CD4-positive, alpha-beta T cell (primary cell): Measurements from ENCODE around the gene TIE1. TPM values are rescaled to one million over a fixed set of nuclear protein-coding genes. Genes with fewer than 3 reads are reported as not detected.

Source experiments
- ATAC-seq: fragments of 200-7000 bp; cut with Tn5 transposase; one replicate; pipeline ENCODE4 v1.10.0; 2022; ENCODE audit warnings: mild to moderate bottlenecking; ENCODE audit not compliant: poor library complexity
- CTCF ChIA-PET: fragments of 350-600 bp; sonication (Branson Sonifier 250); formaldehyde crosslinking; loops from one replicate; lab custom pipeline; 2021; ENCODE audit warnings: antibody characterized with exemption, inconsistent platforms; lab: Charles Lee
- POLR2A ChIA-PET: fragments of 350-600 bp; sonication (Branson Sonifier 250); formaldehyde crosslinking; loops from one replicate; lab custom pipeline; 2021; ENCODE audit warnings: antibody characterized with exemption, inconsistent platforms; lab: Charles Lee
- DNase-seq, 14 experiments: peaks; one replicate each; pipeline ENCODE4 v3.0.0-alpha.2; 2013 to 2020; ENCODE audit warnings: mixed read lengths in 2 of 14
- H3K27ac ChIP-seq, 2 donors: one replicate each; pipeline versions ENCODE4 v1.5.1 to v1.7.0; 2013; ENCODE audit warnings: low read length in 2 of 2, low read depth in 1 of 2, mild to moderate bottlenecking in 1 of 2
- H3K27me3 ChIP-seq, 2 experiments: 1 replicate in 1 of 2; 2 replicates in 1 of 2; pipeline versions ENCODE4 v1.6.1 to v1.7.0; 2013; ENCODE audit warnings: low read length in 2 of 2, control low read depth in 1 of 2, mild to moderate bottlenecking in 1 of 2, moderate library complexity in 1 of 2; ENCODE audit not compliant: insufficient read depth in 2 of 2, control insufficient read depth in 1 of 2
- H3K36me3 ChIP-seq: one replicate; pipeline ENCODE4 v1.6.1; 2013; ENCODE audit warnings: low read length, control low read depth; ENCODE audit not compliant: insufficient read depth
- H3K4me1 ChIP-seq: one replicate; pipeline ENCODE4 v1.6.1; 2013; ENCODE audit warnings: low read length, control low read depth; ENCODE audit not compliant: insufficient read depth
- H3K4me3 ChIP-seq: one replicate; pipeline ENCODE4 v1.5.1; 2013; ENCODE audit warnings: mild to moderate bottlenecking, low read length, moderate library complexity
- H3K9me3 ChIP-seq, 2 experiments: 1 replicate in 1 of 2; 2 replicates in 1 of 2; pipeline versions ENCODE4 v1.6.1 to v1.7.0; 2013; ENCODE audit warnings: low read length in 2 of 2, mild to moderate bottlenecking in 2 of 2, control low read depth in 1 of 2, moderate library complexity in 1 of 2; ENCODE audit not compliant: control insufficient read depth in 1 of 2, insufficient read depth in 1 of 2
- H3K27ac Mint-ChIP-seq: one replicate; pipeline ENCODE4 v1.8.0; 2020; ENCODE audit warnings: mixed read lengths
- H3K27me3 Mint-ChIP-seq: one replicate; pipeline ENCODE4 v1.8.0; 2021; ENCODE audit warnings: mixed read lengths
- H3K36me3 Mint-ChIP-seq: one replicate; pipeline ENCODE4 v1.8.0; 2021; ENCODE audit warnings: low read depth, mixed read lengths
- H3K4me1 Mint-ChIP-seq: one replicate; pipeline ENCODE4 v1.8.0; 2021; ENCODE audit warnings: low read depth, mixed read lengths
- H3K4me3 Mint-ChIP-seq: one replicate; pipeline ENCODE4 v1.8.0; 2020; ENCODE audit warnings: mild to moderate bottlenecking, mixed read lengths
- H3K9me3 Mint-ChIP-seq: one replicate; pipeline ENCODE4 v1.8.0; 2020; ENCODE audit warnings: mixed read lengths
- CTCF ChIP-seq: fragments of 200-600 bp; IDR thresholded peaks from one replicate; pipeline ENCODE4 v1.8.0; 2022; ENCODE audit warnings: antibody characterized with exemption, mild to moderate bottlenecking
- intact Hi-C, 2 experiments: fragments of 100-400 bp; cut with DNase I in 1 of 2; cut with micrococcal nuclease in 1 of 2; formaldehyde crosslinking; loops; one replicate each; pipeline versions ENCODE4 v1.15.1 to v1.9.0; 2023 to 2025; cut with DNase I, micrococcal nuclease
- total RNA-seq, 174 experiments: library from RNA in 2 of 174; stranded (reverse) in 2 of 174; gene quantifications; one replicate each; pipeline ENCODE4 v1.2.3 and lab custom pipeline; 2021 to 2026

The TIE1 gene
- total RNA-seq, 2 experiments from 2014 or later: not detected

GRCh38 chr1:43334453-43335205 lies 33.8 kb downstream of the TIE1 start:
- Histone ChIP-seq H3K9me3 (no peaks in the 10 kb centered on the region), H3K27me3 (no peaks in the 10 kb centered on the region), H3K4me3 (no peak overlapping the region), H3K4me1 (no peaks in the 10 kb centered on the region), H3K27ac (no peak overlapping the region), H3K36me3 (no peaks in the 10 kb centered on the region)
- no peak for TF ChIP-seq CTCF
- POLR2A ChIA-PET: no interaction called here
- Mint-ChIP-seq H3K4me1 (peaks cover 13% of the 10 kb centered on the region), H3K36me3 (no peaks in the 10 kb centered on the region), H3K27me3 (no peaks in the 10 kb centered on the region), H3K9me3 (no peaks in the 10 kb centered on the region), H3K4me3 (no peak overlapping the region), H3K27ac (no peak overlapping the region)
- intact Hi-C loops: no loop called here
- ATAC-seq (no peak), DNase-seq (no peak)
- CTCF ChIA-PET: no interaction called here

GRCh38 chr1:43337588-43337987 lies 36.8 kb downstream of the TIE1 start, which contains the start of gene MPL:
Gene MPL, plus strand, starts transcription at chr1:43337818. Its CDS starts 31 bp downstream, at chr1:43337849.
- no peak for DNase-seq
- CTCF ChIA-PET: no interaction called here

GRCh38 chr1:43338001-43338400 lies 37.2 kb downstream of the TIE1 start:
- DNase-seq (no peak), ATAC-seq (no peak)
- H3K4me3 ChIP-seq: no peak overlapping the region
- ChIA-PET CTCF (no interaction called here), POLR2A (interaction anchor here (1.1 kb wide), 1 partner anchor 9 kb away, joined by 3 read pairs; no protein-coding TSS in a partner anchor)
- no peaks in the 10 kb centered on the region for H3K4me1 ChIP-seq
- no peaks in the 10 kb centered on the region for H3K27me3 ChIP-seq
- no peak overlapping the region for H3K27ac ChIP-seq
- intact Hi-C loops: no loop called here
- Mint-ChIP-seq H3K4me1 (no peaks in the 10 kb centered on the region), H3K36me3 (no peaks in the 10 kb centered on the region), H3K4me3 (no peak overlapping the region), H3K9me3 (no peaks in the 10 kb centered on the region), H3K27ac (no peak overlapping the region), H3K27me3 (no peaks in the 10 kb centered on the region)
- H3K9me3 ChIP-seq: no peaks in the 10 kb centered on the region
- H3K36me3 ChIP-seq: no peaks in the 10 kb centered on the region
- TF ChIP-seq CTCF: no peak

More at GRCh38 chr1:43337588-43337987, 36.8 kb downstream of the TIE1 start, which contains the start of gene MPL:
- POLR2A ChIA-PET: interaction anchor here (1.1 kb wide), 1 partner anchor 10 kb away, joined by 3 read pairs; no protein-coding TSS in a partner anchor
- Histone ChIP-seq H3K4me3 (no peak within 1 kb of the TSS), H3K9me3 (no peaks in the 10 kb centered on the region), H3K36me3 (no peaks in the 10 kb centered on the region), H3K27ac (no peak within 1 kb of the TSS), H3K4me1 (no peaks in the 10 kb centered on the region), H3K27me3 (no peaks in the 10 kb centered on the region)
- Mint-ChIP-seq H3K9me3 (no peaks in the 10 kb centered on the region), H3K4me3 (no peak within 1 kb of the TSS), H3K27ac (no peak within 1 kb of the TSS), H3K36me3 (no peaks in the 10 kb centered on the region), H3K4me1 (no peaks in the 10 kb centered on the region), H3K27me3 (no peaks in the 10 kb centered on the region)
- intact Hi-C loops: no loop called here
- no peak for TF ChIP-seq CTCF
- ATAC-seq: no peak
